AG09319 (cell line): ENCODE data around the gene EFL1.

Experiments
- DNase-seq: peaks from one replicate; pipeline ENCODE4 v3.0.0-alpha.2; 2010; ENCODE audit warnings: low read depth; ENCODE audit errors: extremely low read depth
- TF ChIP-seq, protein P1 (sequence below): IDR thresholded peaks from 2 replicates; pipeline ENCODE4 v1.5.1; 2011; ENCODE audit warnings: low read depth, mild to moderate bottlenecking, inconsistent platforms, low read length, moderate library complexity

The EFL1 gene

DNA sequence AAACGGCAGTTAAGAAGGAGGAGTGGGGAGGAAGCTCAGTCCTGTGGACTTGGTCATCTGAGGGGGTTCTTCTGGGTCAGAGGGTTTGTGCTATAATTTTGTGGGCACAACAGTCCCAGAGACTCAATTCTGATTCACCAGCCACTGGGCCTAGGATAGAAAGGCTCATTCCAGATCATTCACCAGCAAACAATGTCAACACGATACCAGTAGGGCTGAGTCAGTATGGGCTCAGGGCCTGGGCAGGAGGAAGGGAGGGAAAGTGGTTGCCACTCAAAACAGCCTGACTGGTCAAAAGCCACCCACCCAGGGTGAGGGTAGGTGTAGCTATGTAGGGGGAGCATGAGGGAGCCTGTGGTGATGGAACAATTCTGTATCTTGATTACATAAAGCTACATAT is 129.8 kb downstream of the EFL1 start:
- DNase-seq, result peak; percentile 51
- TF ChIP-seq, protein P1, sequence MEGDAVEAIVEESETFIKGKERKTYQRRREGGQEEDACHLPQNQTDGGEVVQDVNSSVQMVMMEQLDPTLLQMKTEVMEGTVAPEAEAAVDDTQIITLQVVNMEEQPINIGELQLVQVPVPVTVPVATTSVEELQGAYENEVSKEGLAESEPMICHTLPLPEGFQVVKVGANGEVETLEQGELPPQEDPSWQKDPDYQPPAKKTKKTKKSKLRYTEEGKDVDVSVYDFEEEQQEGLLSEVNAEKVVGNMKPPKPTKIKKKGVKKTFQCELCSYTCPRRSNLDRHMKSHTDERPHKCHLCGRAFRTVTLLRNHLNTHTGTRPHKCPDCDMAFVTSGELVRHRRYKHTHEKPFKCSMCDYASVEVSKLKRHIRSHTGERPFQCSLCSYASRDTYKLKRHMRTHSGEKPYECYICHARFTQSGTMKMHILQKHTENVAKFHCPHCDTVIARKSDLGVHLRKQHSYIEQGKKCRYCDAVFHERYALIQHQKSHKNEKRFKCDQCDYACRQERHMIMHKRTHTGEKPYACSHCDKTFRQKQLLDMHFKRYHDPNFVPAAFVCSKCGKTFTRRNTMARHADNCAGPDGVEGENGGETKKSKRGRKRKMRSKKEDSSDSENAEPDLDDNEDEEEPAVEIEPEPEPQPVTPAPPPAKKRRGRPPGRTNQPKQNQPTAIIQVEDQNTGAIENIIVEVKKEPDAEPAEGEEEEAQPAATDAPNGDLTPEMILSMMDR, result no peak

DNA sequence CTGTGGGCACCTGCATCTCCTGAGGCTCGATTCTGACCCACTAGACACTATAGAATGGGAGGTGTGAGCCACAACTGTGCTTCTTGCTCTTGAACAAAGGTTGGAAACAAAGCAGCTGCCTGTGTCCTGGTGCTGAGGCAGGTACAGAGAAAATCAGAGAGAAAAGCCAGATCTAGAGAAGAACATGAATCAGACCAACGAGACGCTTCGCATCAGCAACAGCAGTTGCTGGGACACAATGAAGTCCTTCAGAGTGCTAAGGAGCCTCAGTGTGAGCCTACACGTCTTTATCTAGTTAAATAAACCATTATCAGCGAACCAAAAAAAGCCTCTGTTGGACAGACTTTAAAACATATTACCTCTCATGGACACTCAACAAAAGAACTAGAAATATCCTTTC is 130.4 kb downstream of the EFL1 start:
- no peak for DNase-seq
- TF ChIP-seq, protein P1, result no peak

DNA sequence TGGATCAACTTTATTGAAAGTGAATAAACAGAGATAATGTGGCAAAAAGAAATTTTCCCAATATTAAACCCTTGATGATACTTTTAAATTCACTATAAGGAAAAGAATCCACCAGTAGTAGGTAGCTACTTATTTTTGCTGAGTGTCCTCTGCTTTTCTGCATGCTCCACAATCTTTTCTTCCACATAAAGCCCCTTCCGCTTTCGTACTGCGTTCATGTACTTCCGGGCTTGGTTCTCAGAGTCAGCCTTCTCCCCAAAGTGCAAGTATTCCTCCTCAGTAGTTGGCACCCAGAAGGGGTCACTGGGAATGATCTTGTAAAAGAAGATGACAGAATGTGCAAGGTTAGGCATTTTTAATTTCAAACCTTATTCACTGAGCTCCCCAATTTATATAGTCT is 132.3 kb downstream of the EFL1 start:
- DNase-seq, result no peak
- TF ChIP-seq, protein P1, result no peak

GRCh38 chr15:82129761-82130160 is 132.8 kb downstream of the EFL1 start:
- TF ChIP-seq, protein P1, result no peak
- peak; percentile 42 for DNase-seq

GRCh38 chr15:82129149-82129692 is 133.3 kb downstream of the EFL1 start:
- TF ChIP-seq, protein P1, result no peak
- no peak for DNase-seq

GRCh38 chr15:82128401-82129148 is 134.0 kb downstream of the EFL1 start:
- TF ChIP-seq, protein P1, result no peak
- DNase-seq, result no peak

DNA sequence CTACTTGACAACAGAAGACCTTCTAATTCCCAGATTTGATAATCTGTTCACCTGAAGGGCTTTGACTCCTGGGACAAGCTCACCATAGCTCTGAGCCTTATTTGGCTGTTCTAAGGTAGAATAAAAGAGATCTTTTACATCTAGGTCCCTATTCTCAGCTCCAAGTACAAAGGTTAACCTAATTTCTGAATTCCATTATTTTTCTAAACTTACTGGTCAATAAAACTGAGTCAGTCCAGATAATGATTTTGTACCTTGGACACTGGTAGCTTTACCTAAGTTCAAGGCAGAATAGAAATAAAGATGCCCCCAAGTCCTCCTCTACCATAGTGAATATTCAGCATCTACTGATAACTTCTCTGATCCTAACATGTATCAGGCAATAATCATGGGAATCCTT is 135.0 kb downstream of the EFL1 start:
- DNase-seq, result no peak
- TF ChIP-seq, protein P1, result no peak
